AG10803 (cell line): ENCODE results near the gene CDC6.

Experiments
- DNase-seq: peaks from one replicate; pipeline ENCODE4 v3.0.0; 2010; ENCODE audit warnings: low read depth
- H3K4me3 ChIP-seq: 2 replicates; pipeline ENCODE4 v1.5.1; 2011; ENCODE audit warnings: mild to moderate bottlenecking, low read length, control low read depth
- CTCF ChIP-seq: conservative IDR thresholded peaks from 2 replicates; pipeline ENCODE4 v1.5.1; 2011; ENCODE audit warnings: mild to moderate bottlenecking, low read length, control low read depth, inconsistent platforms

CDC6 gene, protein sequence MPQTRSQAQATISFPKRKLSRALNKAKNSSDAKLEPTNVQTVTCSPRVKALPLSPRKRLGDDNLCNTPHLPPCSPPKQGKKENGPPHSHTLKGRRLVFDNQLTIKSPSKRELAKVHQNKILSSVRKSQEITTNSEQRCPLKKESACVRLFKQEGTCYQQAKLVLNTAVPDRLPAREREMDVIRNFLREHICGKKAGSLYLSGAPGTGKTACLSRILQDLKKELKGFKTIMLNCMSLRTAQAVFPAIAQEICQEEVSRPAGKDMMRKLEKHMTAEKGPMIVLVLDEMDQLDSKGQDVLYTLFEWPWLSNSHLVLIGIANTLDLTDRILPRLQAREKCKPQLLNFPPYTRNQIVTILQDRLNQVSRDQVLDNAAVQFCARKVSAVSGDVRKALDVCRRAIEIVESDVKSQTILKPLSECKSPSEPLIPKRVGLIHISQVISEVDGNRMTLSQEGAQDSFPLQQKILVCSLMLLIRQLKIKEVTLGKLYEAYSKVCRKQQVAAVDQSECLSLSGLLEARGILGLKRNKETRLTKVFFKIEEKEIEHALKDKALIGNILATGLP

DNA sequence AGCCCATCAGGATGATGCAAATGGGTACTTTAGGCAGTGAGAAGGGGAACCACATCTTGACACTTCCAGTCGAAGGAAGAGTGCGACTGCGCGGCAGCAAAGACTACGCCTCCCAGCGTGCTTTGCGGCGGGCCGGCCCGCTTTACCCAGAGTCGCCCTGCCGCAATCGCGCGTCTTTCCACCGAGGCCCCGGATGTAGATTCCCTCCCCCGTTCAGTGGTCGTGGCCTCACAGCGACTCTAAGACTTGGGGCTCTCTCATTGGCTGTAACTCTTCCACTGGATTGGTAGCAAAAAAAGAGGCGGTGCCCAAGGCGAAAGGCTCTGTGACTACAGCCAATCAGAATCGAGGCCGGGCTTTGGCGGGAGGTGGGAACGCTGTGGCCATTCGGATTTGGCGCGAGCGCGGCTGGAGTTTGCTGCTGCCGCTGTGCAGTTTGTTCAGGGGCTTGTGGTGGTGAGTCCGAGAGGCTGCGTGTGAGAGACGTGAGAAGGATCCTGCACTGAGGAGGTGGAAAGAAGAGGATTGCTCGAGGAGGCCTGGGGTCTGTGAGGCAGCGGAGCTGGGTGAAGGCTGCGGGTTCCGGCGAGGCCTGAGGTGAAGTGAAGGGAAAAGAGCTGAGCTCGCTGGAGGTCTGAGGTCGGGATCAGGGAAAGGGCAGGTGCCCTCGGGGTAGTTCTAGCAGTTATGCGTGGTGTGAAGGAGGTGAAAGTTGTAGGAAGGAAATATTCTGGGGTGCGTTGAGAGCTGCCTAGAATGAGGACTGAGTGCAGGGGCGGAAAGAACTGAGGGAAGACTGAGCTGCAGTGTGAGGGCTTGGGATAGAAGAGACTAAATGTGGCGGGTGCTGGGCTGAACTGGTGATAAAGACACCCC lies at the start of gene CDC6:
Gene CDC6, plus strand, starts transcription at position 386 of the 876 bp plus-strand sequence. CDS start 1,542 bp downstream, outside the sequence.
- peak; percentile 99 for DNase-seq
- no peak for TF ChIP-seq CTCF
- H3K4me3 ChIP-seq: peak within 1 kb of the TSS; percentile 80

DNA sequence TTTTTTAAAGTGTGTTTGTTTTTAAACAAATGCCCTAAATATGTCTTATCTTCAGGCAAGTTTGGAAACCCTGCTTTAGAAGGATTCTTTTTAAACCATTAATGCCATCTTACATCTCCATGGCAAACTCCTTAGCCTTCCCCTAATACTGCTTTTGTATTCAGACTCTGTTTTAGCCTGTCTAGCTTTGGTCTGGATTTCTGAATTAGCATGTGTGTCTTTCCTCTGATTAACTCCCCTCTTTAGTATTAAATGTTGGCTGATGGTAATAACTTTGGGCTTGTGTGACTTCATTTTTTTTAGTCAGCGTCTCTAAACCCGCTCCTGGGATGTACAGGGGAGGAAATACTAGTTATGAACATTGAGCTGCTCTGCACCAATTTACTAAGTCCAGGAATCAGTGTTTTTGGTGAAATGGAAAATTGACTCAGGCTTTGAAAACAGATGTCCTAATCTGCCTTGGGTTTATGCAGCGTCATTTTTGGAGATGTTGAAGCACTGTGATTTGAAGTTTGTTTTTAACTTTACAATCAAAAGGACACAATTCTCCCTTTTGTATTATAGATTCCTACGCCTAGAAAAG lies 46.3 kb upstream of the CDC6 start:
- TF ChIP-seq CTCF: no peak
- no peak overlapping the region for H3K4me3 ChIP-seq
- no peak for DNase-seq

- DNase-seq: peak; percentile 46
- no peak for TF ChIP-seq CTCF
- no peak overlapping the region for H3K4me3 ChIP-seq
These were observed 44.9 kb upstream of the CDC6 start for GRCh38 chr17:40242774-40243173.

DNA sequence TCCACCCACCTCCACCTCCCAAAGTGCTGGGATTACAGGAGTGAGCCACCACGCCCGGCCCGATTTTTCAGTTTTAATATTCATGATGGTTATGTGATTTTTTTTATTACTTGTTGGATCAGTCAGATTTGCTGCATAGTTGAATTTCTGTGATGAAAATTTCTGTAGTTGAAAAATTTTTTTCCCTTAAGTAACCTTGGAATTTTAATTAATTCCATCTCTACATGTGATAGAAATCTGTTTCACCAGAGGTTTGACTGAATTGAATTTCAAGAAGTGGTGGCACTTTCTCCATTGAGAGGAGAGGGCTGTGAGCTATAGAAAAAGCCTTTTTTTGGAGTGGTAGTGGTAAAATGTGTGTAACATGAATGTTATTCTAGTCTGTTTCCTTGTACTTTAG lies 43.9 kb upstream of the CDC6 start:
- DNase-seq: peak; percentile 60
- TF ChIP-seq CTCF: no peak
- H3K4me3 ChIP-seq: peak overlapping the region; percentile 22

- no peak for TF ChIP-seq CTCF
- H3K4me3 ChIP-seq: no peak overlapping the region
- no peak for DNase-seq
These were observed 43.4 kb upstream of the CDC6 start for GRCh38 chr17:40244255-40244654.

GRCh38 chr17:40247926-40248495 lies 39.7 kb upstream of the CDC6 start:
- DNase-seq: no peak
- no peak overlapping the region for H3K4me3 ChIP-seq
- TF ChIP-seq CTCF: no peak
